Measurements from ENCODE around the gene ZNF800.
A peak's percentile ranks its signal among the peaks of the same experiment; 100 is the strongest.

ZNF800 gene

GRCh38 chr7:127390186-127390816 is 2.2 kb downstream of the ZNF800 start:
- no peak for DNase-seq

- DNase-seq, result no peak
Measured at GRCh38 chr7:127389321-127389720, 3.2 kb downstream of the ZNF800 start.

GRCh38 chr7:127387974-127388373 is 4.5 kb downstream of the ZNF800 start:
- no peak for DNase-seq

- no peak for DNase-seq
Measured at GRCh38 chr7:127383123-127383835, 9.2 kb downstream of the ZNF800 start.

GRCh38 chr7:127382301-127383085 is 10.0 kb downstream of the ZNF800 start:
- no peak for DNase-seq

GRCh38 chr7:127380479-127380878 is 12.0 kb downstream of the ZNF800 start:
- DNase-seq, result no peak

GRCh38 chr7:127379642-127380041 is 12.9 kb downstream of the ZNF800 start:
- no peak for DNase-seq

- no peak for DNase-seq
Measured at GRCh38 chr7:127378537-127378936, 14.0 kb downstream of the ZNF800 start.

GRCh38 chr7:127377425-127377824 is 15.1 kb downstream of the ZNF800 start:
- DNase-seq, result no peak

- no peak for DNase-seq
Measured at GRCh38 chr7:127375631-127376030, 16.9 kb downstream of the ZNF800 start.

- DNase-seq, result no peak
Measured at GRCh38 chr7:127367679-127368078, 24.8 kb downstream of the ZNF800 start.

GRCh38 chr7:127366680-127367079 is 25.8 kb downstream of the ZNF800 start:
- DNase-seq, result no peak

GRCh38 chr7:127365957-127366315 is 26.6 kb downstream of the ZNF800 start:
- DNase-seq, result no peak

- DNase-seq, result no peak
Measured at GRCh38 chr7:127365164-127365956, 27.1 kb downstream of the ZNF800 start.

GRCh38 chr7:127362364-127363027 is 30.0 kb downstream of the ZNF800 start:
- no peak for DNase-seq

GRCh38 chr7:127361736-127362135 is 30.8 kb downstream of the ZNF800 start:
- DNase-seq, result no peak

- DNase-seq, result no peak
Measured at GRCh38 chr7:127359011-127359410, 33.5 kb downstream of the ZNF800 start.

GRCh38 chr7:127353897-127354296 is 38.6 kb downstream of the ZNF800 start:
- DNase-seq, result no peak

GRCh38 chr7:127350586-127350985 is 41.9 kb downstream of the ZNF800 start:
- no peak for DNase-seq

- DNase-seq, result no peak
Measured at GRCh38 chr7:127349881-127350280, 42.6 kb downstream of the ZNF800 start.

GRCh38 chr7:127348247-127348631 is 44.3 kb downstream of the ZNF800 start:
- DNase-seq, result no peak

- DNase-seq, result peak in 1 of 2 experiments; percentile 45
Measured at GRCh38 chr7:127347567-127348246, 44.8 kb downstream of the ZNF800 start.

All from NCI-H187 (cell line).